C4-2B (cell line): Measurements from ENCODE around the gene SPTLC3.

Experiments
- ZFX ChIP-seq: fragments of 450-650 bp; IDR thresholded peaks from 2 replicates; pipeline ENCODE4 v1.6.1; 2017
- TF ChIP-seq, protein P1 (sequence below): fragments of 450-650 bp; conservative IDR thresholded peaks from 2 replicates; pipeline ENCODE4 v1.5.1; 2017; ENCODE audit warnings: mild to moderate bottlenecking

DNA sequence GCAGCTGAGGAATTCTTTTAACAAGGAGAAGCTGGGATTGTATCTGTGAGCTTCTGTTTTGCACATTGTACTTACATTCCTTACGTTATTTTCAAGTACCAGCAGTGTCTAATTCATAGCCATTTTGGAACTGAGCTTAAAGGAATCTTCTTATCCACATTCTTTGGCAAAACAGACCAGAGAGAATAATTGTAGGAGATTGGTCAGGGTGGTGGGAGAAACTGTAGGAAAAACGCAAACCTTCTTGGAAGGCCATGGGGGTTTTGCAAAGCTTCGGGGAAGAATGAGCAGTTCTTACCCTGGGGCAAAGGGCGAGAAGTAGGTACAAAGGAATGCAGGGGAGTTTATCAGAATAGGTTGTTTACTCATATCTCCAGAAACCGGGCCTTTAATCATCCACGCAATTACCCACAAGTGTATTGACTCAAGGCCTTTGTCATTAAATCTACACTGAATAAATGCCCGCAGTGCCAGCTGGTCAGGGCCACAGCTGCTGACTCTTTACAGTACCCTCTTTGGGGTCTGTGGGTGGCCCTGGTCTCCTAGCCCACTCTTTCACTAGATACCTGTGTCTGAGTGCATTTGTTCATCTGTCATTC lies 39.6 kb upstream of the SPTLC3 start:
- TF ChIP-seq, protein P1, sequence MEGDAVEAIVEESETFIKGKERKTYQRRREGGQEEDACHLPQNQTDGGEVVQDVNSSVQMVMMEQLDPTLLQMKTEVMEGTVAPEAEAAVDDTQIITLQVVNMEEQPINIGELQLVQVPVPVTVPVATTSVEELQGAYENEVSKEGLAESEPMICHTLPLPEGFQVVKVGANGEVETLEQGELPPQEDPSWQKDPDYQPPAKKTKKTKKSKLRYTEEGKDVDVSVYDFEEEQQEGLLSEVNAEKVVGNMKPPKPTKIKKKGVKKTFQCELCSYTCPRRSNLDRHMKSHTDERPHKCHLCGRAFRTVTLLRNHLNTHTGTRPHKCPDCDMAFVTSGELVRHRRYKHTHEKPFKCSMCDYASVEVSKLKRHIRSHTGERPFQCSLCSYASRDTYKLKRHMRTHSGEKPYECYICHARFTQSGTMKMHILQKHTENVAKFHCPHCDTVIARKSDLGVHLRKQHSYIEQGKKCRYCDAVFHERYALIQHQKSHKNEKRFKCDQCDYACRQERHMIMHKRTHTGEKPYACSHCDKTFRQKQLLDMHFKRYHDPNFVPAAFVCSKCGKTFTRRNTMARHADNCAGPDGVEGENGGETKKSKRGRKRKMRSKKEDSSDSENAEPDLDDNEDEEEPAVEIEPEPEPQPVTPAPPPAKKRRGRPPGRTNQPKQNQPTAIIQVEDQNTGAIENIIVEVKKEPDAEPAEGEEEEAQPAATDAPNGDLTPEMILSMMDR = no peak
- TF ChIP-seq ZFX = no peak
